ENCODE data around the gene WDR7.
"Not testable (repeated sequence)": the region's sequence is repeated elsewhere in the genome, so short reads cannot be mapped to it uniquely, and the experiment has no call there.

The WDR7 gene

DNA sequence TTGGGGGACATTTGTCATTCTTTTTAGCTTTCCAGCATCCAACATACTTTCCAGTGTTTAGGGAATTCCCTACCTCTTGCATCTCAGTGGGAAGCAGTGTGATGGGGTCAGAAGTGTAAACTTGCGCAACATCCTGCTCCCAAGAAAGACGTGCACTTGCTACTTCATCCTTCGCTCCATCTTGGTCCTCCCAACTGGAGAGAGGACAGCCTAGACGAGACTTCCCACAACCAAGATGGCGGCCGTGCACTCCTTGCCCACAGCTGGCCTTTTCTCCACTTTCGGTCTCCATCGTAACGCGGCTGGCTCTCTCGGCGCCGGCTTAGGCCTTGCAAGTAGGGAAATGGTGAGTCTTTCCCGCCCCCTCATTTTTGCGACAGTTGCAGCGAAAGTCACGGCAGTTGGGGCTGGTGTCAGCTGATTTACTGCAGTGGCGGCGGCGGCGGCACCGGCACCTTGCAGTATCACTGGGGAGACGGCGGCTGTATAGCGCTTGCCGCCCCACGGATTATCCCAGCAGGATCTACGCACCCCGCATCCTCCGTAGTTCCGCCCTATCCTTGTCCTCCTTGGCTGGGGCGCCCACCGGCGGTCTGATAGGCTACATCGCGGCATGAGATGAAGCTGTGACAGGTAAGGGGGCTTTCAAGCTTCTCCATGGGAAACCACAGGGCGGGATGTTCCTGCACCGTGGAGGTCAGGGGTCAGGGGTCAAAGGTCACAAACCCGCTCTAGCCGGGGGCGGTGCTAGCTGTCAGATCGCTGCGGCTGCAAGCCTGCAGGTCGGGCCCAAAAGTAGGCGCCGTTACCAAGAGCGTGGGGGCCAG is at the start of gene WDR7:
Gene WDR7 (plus strand): TSS at position 416 of the 827 bp plus-strand sequence. CDS start 21,157 bp downstream, outside the sequence.
- DNase-seq, result peak; percentile 96

DNA sequence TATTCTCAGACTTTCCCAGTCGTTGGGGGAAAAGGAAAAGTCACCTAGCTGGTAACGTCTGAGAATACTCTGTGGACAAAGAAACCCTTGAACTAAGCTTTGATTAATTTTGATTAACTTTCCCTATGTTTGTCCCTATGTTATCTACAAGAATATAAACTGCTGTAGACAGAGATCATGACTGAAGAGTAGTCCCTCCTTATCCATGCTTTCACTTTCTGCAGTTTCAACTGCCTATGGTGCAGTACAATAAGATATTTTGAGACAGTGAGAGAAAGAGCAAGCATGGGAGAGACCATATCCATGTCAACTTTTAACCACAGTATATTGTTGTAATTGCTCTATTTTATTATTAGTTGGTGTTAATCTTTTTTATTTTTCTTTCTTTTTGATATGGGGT is 44.5 kb upstream of the WDR7 start:
- no peak for DNase-seq

DNA sequence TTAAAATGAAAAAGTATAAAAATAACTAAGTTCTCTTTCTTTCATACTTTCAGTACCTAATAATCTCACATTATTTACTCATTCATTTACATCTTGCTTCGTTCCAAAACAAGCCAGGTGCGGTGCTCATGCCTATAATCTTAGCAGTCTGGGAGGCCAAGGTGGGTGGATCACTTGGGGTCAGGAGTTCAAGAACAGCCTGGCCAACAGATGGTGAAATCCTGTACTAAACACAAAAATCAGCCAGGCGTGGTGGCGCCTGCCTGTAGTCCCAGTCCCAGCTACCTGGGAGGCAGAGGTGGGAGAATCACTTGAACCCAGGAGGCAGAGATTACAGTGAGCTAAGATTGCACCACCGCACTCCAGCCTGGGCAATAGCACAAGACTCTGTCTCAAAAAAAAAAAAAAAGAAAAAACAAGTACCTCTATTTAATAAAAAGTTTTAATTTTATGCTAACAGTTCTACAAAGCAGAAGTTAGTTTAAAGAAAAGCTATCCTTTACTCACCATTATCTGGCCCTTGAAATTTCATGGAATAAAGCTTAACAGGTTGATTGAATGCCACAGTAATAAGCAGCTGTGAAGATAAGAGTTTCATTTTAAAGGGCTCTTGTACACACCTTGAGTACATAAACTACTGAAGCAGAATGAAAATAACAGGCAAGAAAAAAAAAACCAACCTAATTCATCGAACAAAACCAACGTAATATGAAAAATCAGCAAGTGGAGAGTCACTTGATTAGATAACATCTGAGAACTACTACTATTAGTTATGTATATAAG is 35.2 kb upstream of the WDR7 start:
- no peak for DNase-seq

DNA sequence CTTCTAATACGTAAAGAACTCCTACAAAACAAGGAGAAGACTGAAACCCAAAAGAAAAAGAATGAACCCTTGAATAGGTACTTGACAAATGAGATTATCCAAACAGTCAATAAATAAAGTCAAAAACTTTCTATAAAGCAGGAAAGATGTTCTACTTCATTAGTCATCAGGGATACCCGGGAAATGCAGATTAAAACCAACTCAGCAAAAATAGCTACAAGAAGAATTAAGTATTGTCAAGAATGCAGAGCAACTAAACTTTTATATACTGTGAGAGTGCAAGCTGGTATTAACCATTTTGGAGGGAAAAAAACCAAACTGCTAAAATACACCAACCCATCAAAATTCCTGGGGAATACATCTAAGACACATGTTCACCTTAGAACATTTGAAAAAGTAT is 23.2 kb upstream of the WDR7 start:
- no peak for DNase-seq

DNA sequence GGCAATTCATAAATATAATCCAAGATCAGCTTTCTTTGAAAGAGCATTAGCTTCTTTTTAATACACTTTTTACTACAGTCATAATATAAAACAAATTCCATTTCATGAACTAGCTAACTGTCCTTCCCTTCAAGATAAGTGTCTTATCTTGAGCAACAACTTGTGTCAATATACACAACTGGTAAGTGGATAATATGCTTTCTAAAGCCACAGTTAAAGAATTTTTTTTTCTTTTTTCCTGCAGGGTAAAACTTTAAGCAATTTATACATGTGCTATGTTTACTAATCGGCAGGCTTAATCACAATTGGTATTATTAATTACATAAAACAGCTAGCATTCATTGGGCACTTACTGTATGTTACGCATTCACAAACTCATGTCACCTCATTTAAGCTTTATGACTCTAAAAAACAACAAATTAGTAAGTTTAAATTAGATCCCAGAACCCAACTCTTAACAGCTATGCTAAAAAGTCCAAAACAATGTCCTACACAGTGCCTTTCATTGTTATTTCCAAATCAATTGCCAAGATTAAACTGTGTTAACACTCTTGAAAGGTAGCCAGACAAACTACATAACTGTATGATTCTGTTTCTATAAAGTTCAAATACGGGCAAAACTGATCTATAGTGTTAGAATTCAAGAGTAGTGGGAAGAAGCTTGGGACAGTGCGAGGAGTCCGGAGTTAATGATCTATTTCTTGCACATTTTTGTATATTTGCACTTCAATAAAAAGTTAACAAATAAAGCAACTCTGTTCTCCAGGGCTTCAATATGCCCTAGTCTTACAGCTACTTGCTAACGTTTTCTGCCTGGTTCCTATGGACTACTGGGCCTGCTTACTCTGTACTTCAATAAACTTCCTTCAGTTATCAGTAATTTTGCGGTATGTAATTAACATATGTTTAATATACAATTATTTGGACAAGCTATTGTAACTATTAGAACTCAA is 18.8 kb upstream of the WDR7 start:
- no peak for DNase-seq

DNA sequence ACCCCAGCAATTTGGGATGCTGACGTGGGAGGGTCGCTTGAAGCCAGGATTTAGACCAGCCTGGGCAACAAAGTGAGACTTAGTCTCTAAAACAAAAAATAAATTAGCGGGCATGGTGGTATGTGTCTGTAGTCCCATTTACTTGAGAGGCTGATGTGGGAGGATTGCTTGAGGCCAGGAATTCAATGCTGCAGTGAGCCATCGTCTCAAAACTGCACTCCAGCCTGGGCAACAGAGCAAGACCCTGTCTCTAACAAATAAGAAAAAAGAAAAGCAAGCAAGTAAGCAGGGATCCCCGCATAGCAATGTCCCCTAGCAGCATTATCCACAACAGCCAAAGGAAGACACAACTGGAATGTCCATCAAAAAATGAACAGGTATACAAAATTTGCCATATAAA is 16.2 kb upstream of the WDR7 start:
- DNase-seq, result no peak

DNA sequence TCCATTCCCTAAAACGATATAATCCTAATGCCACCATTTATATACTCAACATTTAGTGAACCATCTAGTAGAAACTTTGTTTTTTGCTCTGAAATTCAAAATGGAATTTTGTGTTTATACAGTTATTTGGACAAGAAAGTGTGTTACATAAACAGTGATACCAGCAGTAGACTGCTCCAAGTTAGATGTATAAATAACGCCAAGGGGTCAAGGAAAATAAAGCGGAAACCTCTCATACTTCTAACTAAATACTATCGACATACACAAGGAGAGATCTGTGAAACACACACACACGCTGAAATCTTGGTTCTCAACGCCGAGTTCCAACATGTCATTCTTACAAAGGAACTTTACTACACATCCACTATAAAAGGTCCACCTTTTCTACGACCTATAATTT is 14.0 kb upstream of the WDR7 start:
- DNase-seq, result no peak

DNA sequence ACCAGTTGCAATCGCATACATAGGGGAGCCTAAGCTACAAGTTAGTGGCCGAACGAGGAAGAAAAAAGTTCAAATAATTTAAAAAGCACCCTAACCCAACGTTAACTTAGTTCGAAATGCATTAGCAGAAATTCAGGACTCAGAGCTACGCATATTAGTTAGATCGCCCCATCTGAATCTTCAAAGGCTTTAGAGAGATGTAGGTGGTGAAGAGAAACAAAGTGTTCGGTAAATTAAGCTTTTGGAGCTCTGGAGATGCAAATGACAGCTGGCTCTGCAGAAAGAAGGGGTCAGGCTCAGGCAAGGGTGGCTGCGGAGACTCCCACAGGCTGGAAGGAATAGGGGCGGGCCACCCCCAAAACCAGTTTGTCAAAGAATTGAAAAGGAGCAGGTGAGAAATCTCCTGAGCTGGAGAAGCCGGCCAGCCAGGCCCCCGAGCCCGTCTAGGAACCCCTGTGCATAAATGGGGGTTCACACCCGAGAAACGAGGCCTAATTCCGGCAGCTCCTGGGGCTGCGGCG is 13.4 kb upstream of the WDR7 start:
- no peak for DNase-seq

DNA sequence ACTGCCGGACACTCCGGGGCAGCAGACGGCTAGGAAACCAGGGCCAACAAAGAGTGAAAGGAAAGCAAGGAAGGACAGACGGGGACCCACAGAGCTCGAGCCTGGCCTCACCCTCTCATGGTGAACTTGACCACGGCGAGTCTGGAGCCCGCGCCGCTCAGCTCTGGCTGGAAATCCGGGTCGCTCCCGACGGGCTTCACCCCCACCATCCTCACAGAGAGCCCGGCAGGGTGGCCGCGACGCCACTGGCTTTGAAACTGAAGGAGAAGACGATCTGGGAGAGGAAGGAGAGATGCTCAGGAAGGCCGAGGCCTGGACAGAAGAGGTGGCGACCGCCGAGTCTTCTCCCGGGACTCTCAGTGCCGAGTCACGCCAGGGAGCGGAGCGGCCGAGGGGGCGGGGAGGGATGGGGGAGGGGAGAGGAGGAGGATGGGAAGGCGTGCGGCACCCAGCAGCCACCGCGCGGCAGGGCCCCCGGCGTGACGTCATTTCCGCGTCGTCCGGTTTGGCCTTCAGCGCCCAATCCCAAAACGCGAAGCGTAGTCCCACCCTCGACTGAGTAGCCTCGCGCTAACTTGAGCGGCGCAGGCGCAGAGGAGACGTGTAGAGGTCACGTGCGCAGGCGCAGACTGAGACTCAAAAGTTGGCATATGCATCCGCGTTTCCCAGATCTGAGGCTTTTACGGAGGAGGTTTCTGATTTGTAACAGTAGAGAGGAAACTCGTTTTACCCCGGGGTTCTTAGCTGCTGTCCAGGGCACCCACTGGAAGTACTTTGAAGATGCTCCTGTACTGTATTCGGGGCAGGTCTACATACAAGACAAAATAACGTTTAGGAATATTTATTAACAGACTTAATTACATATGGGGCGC is 12.7 kb upstream of the WDR7 start, which contains the start of gene TXNL1:
Gene TXNL1 (minus strand): TSS at position 361 of the 872 bp plus-strand sequence. CDS start 152 bp downstream, at position 209.
- DNase-seq, result peak; percentile 99

DNA sequence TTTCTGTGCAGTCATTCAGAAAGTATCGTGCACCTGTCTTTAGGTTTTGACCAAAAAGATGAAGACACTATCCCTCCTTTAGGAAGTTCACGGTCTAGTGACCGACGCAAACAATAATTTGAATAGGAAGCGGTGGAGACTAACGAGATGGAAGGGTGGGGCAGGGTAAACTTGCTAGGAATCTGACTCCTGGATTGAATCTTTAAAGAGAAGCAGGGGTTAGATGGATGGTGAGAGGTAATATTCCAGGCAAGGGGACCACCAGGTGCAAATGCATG is 12.1 kb upstream of the WDR7 start:
- no peak for DNase-seq

DNA sequence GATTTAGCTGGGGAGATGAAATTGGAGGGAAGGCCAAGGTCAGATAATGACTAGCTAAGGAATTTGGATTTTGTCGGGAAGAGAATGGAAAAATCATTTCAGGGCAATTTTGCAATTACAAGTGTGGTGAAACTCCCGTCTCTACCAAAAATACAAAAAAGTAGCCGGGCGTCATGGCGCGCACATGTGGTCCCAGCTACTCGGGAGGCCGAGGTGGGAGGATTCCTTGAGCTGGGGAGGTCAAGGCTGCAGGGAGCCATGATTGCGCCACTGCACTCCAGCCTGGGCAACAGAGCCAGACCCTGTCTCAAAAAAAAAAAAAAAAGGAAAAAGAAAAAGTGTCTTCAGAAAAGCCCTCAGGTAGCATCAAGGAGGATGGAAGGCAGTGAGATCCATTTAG is 11.6 kb upstream of the WDR7 start:
- DNase-seq, result no peak

DNA sequence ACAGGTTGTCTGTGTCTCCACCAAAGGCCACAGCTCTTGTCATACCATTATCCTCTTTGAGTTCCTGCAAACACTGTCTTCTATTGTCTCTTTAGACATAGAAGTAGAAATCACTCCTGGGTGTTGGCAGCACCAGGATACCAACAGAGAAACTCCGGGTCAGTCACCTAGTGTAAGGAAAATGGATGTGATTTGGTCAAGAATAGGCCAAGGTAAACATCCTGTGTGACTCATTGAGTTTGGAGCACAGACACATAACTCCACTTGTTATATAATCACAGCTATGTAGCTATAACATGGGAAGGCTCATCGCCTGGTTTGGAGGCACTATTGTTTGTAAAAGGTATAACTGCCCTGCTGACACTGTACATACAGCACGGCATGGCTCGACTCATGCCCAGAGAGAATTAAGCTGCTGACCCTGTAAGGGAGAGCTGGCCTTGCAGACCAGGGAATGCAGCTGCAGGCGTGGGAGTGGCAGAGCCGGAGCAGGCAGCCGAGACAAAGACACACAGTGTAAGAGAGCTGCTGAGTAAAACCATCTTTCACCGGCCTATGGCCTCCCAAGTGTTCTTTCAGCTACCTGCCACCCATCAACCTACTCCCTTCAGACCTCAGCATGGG is 9.3 kb upstream of the WDR7 start:
- no peak for DNase-seq

DNA sequence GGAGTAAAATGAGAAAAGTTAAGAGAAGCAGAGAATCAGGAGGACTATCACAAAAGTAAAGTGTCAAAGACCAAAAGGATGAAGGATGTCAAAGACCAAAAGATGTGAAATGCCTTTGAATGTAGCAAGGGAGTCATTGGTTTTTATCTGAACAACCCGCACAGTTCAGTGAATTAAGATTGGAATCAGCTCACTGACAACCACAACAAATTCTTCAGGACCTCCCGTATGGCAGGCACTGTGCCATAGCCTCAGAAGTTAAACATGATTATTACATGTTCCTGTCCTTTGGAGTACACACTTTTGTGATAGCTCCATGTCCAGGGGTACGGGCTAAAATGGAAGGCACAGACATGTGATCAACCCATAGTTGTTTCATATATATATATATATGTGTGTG is 7.8 kb upstream of the WDR7 start:
- no peak for DNase-seq

DNA sequence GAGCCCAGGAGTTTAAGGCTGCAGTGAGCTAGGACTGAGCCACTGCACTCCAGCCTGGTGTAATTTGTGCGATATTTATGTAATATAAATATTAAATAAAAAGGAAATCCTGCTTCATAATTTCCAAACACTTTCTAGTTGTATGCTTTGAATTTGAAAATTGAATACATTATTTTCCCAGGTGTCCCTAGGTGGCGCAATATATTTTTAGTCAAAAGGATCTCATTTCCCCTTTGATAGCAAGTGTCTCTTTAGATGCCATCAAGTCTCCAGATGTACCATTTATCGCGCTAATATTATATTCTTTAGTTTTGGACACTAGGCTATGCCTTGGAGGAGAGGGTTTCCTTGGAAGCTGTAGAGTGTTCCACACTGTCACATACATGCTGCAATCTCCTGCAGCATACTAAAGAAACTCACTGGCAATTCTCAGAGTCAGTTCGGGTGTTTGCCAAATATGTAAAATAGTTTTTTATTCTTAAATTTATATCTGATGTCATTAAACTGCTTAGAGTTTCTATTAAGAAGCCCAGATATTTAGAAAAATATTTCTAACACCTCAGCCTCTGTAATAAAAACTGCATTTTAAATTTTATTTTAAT is 5.6 kb upstream of the WDR7 start:
- no peak for DNase-seq

DNA sequence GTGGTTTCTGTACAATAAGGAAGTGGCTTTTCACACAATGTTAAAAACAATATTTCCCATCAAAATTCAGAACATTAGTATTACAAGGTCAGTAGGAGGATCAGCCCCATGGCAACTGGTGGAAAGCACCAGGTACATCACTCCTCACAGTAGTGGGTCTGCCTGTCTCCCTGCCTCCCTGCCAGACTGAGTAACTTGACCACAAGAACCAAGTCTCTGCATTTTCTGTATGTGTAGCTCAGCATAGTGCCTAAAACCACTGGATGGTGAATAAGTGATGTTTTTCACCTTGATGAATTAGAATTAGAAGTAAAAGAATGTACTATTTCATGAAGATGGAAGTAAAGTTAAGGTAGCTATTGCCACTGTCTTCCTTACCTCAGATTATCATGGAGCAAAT is 4.1 kb upstream of the WDR7 start:
- DNase-seq, result peak; percentile 9

DNA sequence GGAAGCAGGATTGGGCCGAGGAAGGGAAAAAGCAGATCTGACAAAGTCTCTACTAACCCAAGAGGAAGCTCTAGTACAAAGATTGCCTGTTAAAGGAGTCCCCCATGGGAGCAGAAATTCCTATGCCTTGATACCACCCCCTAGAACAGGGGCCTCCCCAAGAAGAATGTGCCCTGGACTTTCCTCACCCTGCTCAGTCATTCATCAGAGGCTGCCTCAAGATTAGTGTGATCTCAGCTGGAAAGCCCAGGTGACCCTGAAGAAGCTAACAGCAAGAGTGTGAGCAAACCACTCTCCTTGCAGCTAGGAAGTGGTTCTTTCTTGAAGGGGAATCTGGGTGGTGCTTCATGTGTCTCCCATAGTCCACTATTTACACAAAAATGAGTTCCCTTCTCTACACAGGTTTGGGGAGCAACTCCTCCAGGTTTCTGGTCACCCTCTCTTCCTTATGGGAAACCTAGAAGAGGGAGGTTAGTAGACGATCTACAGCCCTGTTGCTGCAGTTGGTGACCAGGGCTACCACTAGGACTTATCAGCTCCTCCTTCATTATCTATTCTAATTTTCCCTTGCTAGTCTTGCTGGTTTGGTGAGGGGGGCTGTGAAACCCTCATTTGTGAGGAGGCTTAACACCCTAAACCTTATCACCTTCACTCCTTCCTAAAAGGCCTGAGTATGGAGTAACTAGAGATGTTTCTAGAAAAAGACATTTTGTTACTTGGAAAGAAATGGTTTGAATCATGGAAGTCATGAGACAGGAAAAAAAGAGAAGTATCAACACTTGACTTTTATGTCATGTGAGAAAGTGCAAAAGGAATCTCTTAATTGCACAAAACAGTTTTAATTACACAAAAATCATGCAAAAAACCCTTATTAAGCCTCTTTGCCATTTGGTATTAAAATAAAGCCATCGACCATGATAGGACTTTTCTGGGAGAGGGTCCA is 2.9 kb upstream of the WDR7 start:
- no peak for DNase-seq

DNA sequence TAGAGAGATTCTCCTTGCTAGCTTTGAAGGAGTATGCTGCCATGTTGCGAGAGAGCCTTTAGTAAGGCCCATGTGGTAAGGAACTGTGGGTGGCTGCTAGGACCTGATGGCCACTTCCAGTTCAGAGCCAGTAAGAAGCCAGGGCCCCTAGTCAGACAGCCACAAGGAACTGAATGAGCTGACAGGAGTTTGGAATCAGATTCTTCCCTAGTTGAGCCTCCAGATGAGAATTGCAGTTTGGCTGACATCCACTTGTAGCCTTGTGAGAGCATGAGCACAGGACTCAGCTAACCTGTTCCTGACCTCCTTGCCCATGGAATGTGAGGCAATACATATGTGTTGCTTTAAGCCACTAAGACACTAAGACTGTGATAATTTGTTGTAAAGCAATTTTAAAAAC is 1.2 kb upstream of the WDR7 start:
- DNase-seq, result no peak

DNA sequence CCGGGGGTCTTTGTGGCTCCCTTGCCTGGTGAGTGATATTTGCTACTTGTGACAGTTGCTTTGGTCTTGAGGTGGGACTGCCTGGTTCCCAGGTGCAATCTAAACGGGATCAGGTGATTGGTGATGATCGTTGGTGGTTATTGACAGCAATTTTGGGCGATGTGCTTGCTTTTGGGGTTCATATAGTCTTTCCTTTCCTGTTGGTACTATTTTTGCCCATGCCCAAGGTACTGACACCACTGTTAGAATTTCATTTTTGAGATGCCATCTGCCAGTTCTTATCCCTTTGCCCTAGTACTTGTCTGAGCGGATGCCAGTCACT is 573 bp downstream of the WDR7 start:
- no peak for DNase-seq

DNA sequence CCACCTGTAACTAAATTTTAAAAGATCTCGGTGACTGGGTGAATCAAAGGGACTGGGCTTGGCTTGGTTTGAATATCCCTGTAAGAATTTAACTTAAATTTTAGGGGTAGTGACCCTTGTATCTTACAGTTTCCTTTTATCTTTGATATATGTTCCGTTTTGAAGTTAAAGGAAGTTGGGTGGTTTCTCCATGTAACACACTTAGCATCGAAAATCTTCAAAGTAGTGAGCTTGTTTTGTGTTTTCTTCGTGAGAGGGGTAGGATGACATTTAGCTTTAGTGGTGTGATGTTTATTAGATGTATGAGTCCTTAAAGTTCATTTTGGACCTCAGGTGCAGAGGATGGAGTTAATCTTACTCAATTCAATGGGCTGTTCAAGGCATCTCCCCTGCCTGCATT is 1.6 kb downstream of the WDR7 start:
- DNase-seq, result no peak

DNA sequence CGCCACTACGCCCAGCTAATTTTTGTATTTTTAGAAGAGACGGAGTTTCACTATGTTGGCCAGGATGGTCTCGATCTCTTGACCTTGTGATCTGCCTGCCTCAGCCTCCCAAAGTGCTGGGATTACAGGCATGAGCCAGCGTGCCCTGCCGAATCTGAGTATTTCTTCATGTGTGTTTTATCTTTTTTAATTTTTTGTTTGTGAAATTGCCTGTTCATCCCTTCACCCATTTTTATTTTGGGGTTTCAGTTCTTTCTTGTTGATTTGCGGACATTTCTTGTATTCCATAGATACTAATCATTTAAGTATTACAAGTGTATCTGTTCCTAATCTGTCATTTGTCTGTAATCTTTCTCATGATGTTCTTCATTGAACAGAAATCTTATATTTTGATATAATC is 3.1 kb downstream of the WDR7 start:
- DNase-seq, result not testable (repeated sequence)
